Activated T-cell treated with anti-CD3 and anti-CD28 coated beads for 4 hours (primary cell): ENCODE data around the gene CUL3.

Experiments used
- DNase-seq: peaks from one replicate; pipeline ENCODE4 v3.0.0-alpha.2; 2020

Gene CUL3

DNA sequence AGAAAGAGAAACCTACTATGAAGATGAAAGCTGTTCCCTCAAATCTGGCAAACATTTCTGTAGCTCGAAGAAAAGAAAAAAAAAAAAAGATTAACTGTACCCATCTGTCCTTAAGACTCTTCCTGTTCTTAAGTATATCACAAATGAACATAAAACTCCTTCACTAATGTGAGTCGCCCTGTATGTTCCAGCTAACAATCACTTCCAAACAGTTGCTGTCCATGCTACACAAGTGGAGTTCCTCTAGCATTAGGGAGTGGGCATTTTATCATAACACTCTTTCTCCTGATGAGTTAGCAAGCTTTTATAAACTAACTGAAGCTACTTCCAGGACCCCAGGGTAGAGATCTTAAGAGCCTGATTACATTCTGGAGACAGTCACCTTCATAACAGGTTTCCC is 5.8 kb downstream of the CUL3 start:
- no peak for DNase-seq

DNA sequence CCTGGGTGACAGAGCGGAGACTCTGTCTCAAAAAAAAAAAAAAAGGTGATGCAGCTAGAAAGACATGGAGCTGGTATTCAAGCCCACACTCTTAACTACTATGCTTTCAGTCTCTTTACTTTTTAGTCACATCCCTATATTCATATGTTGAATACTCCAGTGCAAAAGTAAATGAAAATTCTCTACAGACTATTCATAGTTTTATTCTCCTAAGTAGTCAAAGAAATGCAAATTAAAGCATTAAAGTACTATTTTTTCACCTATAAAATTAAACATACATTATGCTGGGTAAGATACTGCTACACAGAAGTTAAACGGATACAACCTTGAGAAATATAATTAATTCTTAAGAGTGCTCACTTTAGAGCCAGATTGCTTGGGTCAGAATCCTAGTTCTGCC is 7.6 kb downstream of the CUL3 start:
- DNase-seq = no peak

DNA sequence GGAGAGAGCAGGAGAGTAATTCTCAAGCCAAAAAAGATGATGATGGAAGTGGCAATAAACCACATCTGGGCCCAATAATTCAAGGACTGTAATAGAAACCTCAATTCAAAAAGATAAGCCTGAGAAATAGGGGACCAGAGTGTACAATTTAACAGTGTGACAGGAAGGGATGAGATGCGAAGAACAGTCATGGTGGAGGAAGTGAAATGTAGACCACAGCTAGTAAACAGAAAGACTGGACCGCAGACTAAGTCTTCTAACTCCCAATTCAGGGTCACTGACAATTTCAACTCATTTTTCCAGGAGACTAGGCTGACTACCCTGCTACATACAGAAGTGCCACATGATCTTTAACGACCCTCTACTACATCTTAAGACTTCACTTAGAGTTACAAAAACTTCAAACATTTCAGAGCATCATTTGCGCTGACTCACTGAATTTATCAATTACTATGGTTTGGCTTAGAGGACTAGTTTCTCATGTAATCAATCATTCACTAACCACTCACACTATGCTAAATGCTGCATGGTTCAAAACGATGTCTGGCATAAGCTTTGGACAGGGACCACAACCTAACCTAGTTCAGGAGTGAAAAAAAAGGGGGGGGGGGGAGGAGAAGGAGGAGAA is 9.0 kb downstream of the CUL3 start:
- no peak for DNase-seq

DNA sequence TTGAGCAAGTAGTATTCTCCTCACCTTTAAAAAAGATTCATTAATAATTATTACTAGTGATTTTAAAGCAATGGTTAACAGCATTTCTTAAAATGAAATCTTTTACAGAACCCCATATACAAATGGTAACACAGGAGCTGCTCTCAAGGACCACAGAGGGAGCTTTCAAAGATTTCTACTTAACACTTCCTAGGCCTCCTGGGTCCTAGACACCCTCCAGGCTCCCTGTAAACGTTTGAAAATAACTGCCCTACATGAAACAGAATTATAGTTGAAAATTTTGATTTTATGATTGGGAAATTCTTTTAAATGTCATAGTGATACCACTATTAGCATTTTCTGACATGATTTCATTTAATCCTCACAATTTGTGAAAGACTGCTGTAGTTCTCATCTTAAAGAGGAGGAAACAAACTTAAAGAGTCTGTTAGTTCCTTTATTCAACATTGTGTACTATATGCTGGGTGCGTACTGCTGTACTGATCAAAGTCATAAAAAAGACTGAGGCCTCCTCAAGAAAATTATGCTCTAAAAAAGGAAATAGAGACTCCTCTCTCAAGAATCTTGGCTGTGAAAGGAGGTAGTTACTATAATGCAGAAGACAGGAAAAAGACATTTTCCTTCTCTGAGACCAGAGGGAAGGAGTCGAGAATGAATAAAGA is 10.6 kb downstream of the CUL3 start:
- DNase-seq = no peak

DNA sequence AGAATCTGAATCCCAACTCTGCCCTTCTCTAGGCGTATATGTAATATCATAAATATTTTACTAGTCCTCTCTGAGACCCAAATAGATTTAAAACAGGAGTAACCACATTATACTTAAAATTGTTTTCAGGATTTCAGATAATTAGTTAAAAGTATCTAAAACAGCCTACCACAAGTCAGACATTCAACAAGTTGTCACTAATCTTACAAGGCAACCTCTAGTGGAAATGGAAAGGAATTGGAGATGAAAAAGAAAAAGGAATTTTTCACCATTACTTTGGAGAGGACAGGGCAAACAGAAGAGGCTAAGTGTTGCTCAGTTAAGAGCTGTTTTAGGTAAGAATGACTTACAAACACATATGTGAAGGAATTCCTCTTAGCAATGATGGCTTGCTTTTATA is 11.4 kb downstream of the CUL3 start:
- no peak for DNase-seq

DNA sequence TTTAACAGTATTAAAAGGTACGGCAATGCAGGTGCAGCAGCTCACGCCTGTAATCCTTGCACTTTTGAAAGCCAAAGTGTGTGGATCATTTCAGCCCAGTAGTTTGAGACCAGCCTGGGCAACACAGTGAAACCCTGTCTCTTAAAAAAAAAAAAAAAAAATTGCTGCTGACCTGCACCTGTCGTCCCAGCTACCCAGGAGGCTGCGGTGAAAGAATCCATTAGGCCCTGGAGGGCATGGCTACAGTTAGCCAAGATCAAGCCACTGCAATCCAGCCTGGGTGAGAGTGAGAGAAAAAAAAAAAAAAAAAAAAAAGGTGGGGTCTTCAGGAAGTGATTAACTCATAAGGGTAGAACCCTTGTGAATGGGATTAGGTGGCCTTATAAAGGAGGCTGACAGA is 12.8 kb downstream of the CUL3 start:
- no peak for DNase-seq

DNA sequence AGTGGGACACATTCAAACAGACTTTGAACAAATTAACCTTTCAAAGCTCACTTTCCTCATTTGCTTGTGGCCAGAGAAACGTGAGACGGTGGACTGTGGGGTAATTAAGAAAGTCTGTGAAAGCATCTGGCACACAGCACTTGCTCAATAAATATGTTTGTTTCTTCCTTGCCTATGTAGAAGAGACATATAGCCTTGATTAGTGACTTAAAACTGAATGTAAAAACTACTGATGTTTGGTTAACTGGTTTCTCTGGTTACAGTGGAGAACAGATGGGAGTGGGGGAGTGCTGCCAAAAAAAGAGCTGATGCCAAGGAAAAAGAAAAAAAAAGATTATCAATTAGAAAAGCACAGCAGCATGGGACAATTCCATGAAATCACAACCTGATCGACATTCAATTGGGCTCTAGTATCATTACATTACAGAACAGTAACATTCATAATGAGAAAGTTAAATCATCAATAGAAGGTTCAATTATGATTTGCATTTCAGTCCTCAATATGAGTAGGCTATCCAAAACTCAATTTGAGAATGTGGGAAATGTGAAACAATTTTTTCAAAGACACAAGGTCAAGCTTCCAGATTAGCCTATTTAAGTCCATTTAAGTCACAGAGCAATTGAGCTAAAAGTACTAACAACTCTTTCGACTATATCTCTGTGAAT is 14.7 kb downstream of the CUL3 start:
- DNase-seq = no peak

DNA sequence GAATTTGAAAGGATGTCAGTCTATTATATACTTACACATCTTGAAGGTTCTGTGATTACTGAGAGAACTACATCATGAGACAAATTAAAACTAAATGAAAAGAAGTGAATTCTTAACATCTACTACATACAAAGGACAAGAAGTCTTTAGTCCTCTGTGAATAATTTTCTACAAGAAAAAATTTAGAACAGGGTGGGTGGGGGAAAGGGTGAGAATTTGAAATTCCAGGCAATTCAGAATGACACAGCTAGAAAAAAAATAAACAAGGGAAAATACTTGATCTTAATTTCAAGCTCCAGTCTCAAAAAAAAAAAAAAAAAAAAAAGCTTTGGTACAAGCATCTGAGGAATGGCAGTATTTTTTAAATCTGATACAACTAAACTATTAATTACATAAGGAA is 15.5 kb downstream of the CUL3 start:
- DNase-seq = no peak

DNA sequence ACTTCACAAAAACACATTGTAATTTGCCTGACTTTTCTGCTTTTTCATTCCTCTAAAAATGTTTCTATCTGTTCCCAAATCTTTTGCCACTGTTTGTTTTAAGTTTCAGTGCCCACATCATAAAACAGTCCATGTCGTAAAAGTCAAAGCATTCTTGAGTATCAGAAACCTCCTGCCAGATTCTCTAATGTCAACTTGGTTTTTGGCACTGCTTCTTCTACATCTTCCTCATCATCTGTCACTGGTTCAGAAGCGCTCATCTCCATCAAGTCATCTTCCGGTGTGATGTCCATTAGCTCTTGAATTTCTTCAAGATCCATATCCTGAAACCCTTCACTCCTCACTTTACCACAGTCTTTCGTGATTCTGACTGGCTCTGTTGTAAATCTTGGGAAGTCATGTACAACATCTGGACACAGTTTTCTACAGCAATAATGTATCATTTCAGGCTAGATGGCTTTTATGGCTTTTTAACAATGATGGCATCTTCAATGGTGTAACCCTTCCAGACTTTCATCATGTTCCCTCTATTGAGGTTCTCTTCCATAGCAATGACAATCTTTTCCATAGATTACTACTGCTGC is 19.6 kb downstream of the CUL3 start:
- no peak for DNase-seq

DNA sequence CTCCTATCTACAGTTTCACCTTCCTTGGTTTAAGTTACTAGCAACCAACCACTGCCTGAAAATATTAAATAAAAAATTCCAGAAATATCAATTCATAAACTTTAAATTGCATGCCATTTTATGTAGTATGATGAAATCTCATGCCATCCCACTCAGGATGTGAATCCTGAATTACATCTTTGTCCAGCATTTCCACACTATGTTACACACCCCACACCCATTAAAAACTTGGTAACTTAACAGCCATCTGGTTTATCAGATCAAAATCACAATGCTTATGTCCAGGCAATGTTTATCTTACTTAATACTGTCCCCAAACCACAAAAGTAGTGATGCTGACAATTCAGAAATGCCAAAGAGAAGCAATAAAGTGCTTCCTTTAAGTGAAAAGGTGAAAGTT is 21.6 kb downstream of the CUL3 start:
- DNase-seq = no peak

DNA sequence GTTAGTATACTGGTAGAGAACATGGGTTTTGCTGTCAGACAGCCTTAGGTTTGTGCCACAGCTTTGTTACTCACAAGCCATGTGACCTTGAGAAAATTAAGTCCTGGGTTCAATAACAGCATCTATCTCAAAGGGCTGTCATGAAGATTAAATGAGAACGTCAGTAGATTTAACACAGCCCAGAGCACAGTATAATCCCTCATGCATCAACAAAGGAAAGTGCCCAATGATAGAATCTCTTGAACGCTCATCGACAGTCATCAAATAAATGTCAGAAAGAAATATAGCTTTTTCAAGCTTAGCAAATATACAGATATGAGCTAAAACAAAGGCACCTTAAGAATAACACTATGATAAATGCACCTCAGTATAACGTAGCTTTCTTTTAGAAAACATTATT is 22.3 kb downstream of the CUL3 start:
- no peak for DNase-seq

DNA sequence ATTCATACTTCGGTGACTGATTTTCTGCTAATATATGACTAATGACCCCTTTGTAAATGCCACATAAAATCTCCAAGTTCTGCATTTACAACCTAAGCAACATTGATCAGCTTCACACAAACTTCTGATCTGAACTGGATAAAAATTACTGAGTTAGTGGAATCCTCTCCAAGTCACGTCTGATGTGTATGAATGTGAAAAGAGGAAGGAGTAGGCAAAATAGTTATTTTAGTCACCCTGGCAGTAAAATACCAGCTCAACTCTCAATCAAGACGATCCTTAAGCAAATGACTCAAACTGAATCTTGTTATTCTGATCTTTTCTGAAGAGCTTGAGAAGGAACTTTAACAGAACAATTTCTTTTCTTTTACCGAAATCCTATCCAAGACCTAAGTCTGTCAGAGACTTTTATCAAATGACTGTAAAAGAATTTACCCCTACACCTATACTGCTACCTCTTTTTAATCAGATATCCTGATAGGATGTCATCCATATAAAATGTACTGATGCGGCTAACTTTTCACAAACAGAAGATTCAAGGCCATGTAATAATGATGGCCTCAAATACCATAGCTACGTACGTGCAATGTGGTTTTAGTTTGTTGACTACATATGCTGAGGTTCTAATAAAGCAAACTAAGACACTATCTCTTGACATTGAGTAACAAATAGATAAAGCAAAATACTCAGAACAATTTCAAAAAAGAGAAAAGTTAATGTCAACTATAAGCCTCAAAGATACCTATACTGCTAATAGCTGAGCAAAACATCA is 23.7 kb downstream of the CUL3 start:
- DNase-seq = no peak

DNA sequence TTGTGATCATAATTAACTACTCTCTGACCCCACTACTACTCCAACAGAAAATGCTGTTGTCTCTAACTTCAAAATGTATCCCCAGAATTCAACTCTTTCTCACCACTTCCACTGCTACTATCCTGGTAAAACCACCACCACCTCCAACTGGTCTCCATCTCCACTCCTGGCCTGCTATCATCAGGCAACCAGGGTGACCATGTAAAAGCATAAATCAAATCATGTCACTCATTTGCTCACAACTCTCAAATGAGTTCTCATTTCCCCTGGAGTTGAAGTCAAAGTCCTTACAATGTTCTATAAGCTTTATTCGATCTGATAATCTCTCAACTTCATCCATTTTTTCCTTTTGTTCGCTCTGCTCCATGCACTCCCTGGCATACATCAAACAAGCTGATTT is 24.6 kb downstream of the CUL3 start:
- no peak for DNase-seq

DNA sequence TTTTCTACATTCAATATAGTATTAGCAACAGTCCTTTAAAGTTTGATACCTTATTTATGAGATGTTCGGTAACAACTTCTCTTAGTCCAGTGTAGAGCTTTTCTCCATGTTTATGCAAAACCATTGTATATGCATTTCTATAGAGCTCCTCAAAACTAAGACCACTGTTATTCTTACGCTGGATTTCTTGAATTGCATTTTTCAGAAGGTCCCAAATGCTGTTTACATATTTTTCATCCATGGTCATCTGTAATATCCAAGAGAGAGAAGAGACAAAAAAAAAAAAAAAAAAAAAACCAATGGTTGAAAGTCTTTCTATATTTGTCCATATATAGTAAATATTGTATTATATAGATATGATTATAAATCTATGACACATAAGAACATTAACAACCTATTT is 27.6 kb downstream of the CUL3 start:
- no peak for DNase-seq

DNA sequence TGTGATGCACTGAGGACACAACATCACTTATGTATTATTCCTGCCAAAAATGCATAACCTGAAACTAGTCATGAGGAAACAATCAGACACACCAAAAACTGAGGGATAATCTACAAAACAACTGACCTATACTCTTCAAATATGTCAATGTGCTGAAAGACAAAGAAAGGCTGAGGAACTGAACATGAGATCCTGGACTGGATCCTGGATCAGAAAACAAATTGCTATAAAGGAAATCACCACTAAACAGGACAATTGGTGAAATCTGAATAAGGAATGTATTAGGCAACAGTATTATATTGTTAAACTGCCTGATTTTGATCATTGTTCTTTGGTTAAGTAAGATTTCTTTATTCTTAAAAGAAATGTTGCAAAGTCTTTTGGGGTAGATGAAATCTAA is 28.8 kb downstream of the CUL3 start:
- no peak for DNase-seq

DNA sequence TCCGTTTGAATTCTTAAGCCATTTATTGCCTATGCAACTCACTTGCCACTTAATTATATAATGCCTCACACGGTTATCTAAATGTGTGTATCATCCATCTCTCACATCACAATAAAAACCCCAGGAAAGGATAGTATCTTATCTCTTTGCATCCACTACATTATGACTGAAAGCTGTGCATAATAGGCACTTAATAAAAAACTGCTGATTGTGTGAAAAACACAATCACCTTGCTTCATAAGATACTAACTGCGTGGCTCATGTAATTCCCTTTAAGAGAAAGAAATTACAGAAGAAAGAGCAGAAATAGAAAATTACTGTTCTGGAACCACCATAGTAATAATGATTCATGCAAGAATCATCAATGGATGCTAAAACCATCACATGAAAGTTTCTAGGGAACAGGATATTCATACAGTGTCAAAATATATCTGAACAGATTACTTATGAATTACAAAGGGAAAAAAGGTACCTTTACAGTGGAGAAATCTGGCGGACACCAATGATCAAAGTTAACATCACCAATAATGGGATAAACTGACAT is 29.3 kb downstream of the CUL3 start:
- no peak for DNase-seq

DNA sequence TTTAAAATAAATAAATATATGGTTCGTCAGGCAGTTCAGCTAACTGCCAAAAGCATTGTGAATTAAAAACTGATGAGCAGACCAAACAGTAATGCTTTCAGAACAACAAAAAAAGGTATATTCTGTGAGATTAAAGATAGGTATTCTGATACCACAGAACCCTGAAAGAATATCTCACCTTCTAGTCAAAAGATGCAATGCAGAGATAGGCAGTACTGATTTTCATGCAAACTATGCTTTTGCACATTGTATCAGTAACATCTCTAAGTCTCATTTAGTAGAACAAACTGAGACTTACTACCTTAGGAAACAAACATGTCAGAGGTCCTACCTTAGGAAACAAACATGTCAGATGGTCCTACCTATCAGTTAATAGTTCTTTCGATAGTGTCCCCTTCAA is 32.4 kb downstream of the CUL3 start:
- DNase-seq = no peak

DNA sequence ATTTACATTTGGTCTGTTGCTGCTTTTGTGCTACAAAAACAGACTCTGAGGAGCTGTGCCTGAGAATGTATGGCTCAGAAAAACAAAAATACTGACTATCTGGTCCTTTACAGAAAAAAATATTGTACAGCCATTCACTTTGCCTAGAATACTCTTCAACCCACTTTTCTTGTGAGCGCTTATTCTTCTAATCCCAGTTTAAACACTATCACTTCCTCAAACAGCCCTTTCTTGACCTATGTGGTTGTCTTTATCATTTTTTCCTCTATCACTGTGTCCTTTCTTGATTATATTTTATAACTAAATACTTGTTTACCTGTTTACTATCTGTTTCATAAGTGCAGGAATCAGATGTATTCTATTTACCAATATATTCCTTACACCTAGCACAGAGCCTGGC is 33.5 kb downstream of the CUL3 start:
- no peak for DNase-seq

DNA sequence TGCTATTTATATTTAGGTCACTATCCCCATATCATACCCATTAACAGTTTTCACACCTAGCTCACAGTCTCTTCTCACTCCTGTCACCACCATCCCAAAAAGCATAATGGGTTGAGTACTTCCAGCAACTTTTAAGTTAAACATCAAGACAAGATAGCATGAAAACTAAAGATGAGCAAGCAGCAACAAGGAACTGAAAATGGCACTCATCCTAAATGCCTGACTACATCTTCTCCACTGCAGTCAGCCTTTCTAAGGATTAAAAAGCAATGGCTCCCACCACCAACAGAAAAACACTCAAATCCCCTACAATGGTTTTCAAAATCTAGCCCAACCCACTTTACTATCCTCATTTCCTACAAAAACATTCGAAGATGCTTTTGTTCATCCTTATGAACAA is 38.2 kb downstream of the CUL3 start:
- no peak for DNase-seq

DNA sequence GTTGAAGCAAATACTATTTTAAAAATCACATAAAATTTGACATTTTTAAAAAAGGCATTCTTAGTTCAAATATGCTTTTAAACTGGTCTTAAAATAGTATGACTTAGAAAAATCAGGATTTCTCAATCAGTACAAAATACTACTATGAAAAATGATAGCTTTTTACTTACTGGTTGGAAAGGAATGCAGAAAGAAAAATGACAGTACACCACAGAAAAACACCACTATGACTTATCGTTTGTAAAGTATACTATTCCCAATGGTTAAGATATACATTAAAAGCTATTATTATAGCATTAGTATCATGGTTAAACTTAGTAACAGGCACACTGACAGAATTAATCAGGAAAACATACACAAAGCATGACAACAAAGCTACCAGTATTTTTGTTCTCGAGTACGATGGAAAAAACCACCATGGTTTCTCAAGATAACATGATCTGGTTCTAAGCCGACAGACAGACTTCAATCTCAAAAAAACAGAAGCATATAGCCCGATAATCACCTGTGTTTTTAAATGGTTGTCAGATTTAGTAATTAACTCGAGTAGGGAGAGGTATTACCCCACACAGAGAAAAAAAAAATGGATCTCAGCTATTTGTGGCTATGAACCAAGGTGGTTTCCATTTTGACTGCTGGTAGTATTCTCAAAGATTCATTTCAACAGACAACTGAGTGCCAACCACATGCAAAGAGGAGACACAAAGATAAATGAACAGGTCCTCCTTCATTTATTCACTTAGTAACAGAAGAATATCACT is 39.1 kb downstream of the CUL3 start:
- DNase-seq = no peak

DNA sequence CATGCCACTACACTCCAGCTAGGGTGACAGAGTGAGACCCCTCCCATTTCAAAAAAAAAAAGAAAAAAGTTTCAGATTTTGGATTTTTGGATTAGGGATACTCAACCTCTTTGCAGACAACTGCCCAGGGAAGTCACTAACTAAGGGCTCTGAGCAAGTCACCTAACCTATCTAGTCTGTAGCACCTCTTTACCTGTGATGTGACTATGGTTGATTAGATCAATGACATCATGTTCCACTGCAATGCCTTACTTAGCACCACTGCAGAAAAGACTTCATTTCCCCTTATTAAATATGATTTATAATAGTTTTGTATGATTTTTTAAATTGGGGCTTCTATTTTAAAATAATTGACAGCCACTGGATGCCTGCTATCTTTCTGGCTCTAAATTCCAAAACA is 41.2 kb downstream of the CUL3 start:
- DNase-seq = no peak

DNA sequence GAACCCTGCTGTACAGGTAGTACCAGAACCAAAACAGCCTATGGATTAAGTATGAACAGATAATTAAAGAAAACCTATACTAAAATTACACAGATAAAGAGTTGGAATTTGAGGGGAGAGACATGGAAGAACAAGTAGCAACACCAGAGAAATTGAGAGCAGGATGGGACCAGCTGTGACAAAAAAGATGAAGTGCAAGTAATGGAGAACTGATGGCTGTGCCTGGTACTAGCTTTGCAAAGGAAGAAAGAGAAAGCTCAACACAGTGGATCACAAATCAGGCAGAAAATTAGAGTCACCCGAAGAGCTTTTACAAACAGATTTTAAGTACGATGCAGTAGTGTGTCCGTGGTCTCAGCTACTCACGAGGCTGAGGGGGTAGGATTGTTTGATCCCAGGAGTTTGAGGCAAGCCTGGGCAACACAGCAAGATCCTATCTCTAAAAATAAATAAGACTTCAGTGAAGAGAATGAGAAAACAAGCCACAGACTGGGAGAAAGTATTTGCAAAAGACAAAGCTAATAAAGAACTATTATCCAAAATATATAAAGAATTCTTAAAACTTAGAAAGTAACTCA is 46.5 kb downstream of the CUL3 start:
- DNase-seq = no peak
